Medulla oblongata (tissue), 1 donor: ENCODE results near the gene ABCA9.

Source experiments
- DNase-seq: peaks from one replicate; pipeline ENCODE4 v3.0.0-alpha.2; 2015; ENCODE audit errors: extremely low spot score

The ABCA9 gene

GRCh38 chr17:69067274-69068047 is 6.7 kb upstream of the ABCA9 start:
- peak; percentile 17 for DNase-seq

DNA sequence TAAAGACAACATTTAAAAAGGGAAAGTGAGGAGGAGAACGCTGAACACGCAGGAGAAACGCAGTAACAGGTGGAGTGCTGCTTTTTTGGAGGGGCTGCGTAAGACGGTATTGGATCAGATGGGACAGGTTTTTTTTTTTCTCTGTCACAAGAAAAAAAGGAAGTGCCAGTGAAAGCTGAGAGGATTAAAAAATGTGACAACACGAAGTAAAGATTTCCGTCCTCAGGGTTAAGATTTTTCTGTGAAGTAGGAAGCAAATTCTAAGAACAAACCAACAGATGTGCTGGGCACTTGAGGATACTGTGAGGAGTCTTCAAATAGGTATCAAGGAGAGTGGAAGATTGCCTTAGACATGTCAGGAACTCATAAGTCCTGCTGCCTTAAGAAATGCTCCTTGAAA is 5.8 kb upstream of the ABCA9 start:
- no peak for DNase-seq

DNA sequence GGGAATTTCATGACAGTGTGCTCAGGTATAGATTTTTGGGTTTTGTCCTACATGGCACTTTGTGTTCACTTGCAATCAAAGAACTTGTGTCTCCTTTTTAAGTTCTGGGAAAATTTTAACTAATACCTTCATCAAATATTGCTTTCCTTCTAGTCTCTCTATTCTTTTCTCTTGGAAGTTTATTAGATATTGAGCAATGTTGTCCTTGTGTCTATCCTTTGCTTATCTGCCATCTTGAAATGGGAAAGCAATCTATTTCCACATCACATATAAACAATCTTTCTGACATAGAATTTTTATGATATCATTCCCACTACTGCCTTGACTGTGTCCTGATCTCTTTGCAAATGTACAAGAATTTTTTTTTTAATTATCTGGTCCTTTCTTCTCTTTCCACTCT is 4.4 kb upstream of the ABCA9 start:
- no peak for DNase-seq

DNA sequence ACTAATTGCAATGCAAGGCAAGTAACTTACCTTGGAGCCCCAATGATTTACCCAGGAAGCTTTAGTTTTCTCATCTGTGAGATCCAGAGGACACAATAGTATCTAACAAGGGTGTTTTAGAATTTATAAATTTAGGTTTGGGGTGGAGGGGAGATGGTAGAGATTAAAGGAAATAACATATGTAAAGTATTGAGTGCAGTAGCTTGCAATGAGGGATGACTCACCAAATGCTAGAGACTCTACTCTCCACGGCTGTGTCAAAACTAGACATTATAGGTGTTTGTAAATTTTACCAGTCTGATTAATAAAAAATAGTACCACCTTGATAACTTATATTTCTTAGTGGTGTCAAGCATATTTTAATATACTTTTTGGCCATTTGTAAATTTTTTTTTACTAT is 3.7 kb upstream of the ABCA9 start:
- DNase-seq = no peak

DNA sequence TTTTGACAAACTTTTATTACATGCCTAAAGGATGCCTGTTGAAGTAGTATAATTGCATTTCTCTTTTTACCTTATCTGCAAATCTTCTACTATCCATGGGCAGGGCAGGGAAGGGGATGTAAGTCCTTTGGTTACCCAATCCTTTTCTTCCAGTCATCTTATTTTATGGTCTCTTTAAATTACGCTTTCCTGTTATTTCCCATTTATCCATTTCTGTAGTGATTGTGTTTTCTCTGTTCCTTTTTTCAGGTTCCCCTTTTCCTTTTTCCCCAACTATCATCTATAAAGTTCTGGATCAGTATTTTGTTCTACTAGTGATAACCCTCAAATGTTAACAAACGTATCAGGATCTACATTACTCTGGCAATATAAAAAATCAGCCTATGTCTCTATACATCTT is 3.3 kb upstream of the ABCA9 start:
- DNase-seq = no peak

GRCh38 chr17:69062860-69063581 is 2.3 kb upstream of the ABCA9 start:
- no peak for DNase-seq

DNA sequence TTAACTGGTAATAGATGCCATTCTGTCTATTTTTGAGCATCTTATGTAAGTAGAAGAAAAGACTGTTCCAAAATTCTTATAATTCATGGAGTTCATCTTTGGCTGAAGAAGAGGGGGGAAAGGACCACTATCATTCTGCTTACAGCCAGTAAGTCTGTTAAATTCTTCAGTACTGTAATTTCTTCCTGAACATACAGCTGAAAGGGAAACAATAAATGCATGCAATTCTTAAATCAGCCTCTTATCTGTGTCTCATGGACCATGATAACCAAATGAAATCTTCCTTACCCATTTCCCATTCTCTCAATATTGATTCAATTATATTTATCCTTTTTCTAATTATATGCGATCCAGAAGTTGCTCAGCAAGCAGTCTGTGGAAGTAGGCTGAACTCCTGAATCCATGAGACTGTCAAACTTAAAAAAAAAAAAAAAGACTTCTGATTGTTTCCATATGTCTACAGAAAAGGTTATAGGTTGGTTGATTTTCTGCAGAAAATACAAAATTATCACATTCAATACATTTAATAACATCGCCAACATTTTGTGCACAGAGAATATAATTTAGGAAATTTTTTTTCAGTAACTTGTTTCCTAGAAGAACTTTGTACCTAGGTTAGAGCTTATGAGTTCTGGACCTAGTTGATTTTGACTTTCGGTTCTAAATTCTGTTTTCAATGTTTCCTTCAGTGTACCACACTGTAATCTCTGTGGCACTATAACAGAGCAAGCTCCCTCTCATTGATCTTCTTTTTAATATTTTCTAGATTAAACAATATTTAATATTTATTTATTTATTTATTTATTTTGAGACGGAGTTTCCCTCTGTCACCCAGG is 1.2 kb upstream of the ABCA9 start:
- no peak for DNase-seq

DNA sequence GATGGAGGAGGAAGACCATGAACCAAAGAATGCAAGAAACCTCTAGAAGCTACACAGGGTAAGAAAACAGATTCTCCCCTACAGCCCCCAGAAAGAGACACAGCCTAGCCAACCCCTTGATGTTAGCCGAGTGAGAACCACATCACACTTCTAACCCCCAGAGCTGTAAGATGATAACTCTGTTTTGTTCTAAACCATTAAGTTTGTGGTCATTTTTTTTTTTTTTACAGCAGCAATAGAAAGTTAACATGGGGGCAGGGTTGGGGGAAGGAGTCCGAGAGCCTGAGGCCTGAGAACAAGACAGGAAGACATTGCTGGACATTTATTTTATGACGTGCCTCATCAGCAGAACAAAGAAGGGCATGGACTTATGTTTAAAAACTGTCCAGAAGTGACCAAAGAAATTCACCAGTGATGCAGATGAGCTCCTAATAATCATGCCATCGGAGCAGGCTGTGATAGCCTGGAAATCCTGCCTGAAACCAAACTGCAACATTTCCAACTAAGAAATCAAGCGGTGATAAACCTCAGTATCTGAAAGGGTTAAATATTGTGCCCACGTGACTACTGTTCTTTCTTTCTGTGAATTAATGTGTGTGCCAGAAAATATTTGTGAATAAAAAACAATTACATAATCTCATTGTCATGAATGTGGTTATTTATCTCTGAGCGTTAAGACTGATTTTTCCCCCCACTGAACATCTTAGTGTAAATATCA is 1.1 kb downstream of the ABCA9 start:
- DNase-seq = no peak

DNA sequence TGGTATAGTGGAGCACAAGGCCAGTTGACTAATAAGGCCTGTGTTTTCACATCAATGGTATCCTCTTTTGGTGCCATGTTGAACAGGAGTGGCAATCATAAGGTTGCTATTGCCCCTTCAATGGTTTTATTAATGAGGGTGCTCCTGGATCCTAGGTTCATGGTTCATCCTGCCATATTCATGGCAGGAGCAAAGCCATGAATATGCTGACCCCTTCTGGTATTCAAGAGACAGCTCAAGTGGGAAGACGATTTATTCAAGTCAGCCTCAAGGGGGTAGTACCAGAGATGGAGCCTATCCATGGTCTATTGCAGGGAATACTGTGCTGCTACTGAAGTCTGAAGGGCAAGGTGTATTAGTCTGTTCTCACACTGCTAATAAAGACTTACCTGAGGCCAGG is 2.6 kb downstream of the ABCA9 start:
- no peak for DNase-seq

DNA sequence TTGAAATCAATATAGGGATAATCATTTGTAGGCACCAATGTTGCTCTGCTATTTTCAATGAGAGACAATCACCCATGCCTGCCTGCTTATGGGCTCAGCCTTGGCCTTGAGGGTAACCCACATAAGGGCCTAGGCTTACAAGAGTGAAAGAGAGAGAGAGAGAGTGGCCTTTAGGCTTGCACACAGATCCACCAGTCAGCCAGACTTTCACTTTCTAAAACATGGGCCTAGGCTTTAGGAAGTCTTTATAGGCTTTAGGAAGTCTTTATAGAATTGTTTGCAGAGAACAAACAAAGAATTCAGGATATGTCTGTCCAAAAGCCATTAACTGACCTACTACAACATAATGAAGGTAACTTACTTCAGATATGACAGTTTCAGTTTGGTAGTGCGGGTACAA is 3.4 kb downstream of the ABCA9 start:
- no peak for DNase-seq

- no peak for DNase-seq
These were observed 4.4 kb downstream of the ABCA9 start for GRCh38 chr17:69056179-69056823.

DNA sequence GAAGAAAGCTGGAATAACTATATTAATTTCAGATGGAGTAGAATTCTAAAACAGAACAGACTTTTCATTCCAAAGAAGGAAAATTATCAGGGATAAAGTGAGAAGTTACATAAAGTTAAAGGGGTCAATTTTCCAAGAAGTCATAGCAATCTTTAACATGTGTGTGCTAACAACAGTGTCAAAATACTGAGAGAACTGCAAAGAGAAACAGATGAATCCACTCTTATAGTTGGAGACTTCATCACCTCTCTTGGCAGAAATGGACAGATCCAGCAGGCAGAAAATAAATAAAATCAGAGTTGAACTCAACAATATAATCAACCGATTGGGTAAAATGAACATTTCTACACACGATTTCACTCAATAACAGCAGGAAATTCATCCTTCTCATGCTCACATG is 5.4 kb downstream of the ABCA9 start:
- DNase-seq = no peak

DNA sequence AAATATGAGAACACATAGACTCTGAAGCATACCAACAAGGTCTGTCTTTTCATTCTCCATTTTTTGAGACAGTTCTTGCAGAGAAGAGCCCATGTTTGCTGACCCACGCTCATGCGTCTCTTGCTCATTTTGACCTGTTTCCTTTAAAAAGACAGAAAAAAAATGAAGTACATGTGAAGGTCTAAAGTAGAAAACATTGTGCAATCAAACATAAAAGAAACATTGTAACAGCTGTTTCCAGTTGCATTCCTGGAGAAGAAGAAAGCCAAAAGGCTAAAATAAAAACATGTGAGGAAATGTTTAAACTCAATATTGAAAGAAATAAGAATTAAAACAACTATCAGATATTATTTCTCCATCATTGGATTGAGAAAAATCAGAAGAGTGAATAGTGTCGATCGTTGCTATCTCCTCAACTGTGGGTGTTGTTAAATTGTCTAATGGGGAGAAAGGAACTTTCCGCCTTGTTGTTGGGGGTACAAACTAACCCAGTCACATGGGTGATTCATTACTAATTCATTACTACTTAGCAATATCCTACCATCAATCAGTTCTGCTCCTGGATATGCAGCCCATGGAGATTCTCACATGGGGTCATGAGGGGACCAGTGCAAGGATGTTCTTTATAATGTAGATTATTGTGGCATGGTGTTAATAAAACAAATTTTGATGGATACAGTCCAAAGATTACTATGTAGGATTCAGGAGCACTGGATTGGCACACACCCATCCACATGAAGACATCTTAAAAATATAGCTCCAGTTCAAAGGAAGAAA is 9.5 kb downstream of the ABCA9 start:
- DNase-seq = no peak

- DNase-seq = no peak
These were observed 12.1 kb downstream of the ABCA9 start for GRCh38 chr17:69048634-69049033.

DNA sequence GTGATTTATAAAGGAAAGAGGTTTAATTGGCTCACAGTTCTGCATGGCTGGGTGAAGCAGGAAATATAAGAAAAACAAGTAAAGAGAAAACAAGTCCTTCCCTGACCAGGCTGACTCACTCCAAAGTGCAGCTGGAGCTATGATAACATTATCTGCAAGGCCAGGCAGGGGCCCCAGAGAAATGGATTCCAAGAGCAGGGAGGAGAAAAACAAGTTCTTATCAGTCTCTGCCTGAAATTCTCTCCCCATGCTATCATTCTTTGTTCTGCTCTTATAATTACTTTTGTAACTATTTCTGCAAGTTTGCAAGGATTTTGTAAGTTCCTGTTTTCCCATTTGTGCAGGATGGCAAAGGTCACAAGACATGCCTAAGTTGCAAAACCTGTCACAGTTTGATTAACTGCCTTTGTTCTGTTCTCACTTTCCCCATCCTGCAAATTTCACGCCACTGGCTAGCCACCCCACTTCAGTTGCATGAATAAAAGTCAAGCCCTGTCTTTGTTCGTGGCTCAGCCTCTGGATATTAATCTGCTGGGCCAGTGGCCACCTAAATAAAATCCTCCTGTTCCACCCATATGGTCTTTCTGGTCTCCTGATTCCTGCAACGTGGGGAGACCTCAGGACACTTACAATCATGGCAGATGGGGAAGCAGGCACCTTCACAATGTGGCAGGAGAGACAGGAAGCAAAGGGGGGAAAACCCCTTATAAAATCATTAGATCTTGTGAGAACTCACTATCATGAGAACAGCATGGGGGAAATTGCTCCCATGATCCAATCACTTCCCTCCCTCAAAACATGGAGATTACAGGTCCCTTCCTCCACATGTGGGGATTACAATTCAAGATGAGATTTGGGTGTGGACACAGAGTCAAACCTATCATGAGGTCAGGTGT is 13.1 kb downstream of the ABCA9 start:
- peak; percentile 41 for DNase-seq

DNA sequence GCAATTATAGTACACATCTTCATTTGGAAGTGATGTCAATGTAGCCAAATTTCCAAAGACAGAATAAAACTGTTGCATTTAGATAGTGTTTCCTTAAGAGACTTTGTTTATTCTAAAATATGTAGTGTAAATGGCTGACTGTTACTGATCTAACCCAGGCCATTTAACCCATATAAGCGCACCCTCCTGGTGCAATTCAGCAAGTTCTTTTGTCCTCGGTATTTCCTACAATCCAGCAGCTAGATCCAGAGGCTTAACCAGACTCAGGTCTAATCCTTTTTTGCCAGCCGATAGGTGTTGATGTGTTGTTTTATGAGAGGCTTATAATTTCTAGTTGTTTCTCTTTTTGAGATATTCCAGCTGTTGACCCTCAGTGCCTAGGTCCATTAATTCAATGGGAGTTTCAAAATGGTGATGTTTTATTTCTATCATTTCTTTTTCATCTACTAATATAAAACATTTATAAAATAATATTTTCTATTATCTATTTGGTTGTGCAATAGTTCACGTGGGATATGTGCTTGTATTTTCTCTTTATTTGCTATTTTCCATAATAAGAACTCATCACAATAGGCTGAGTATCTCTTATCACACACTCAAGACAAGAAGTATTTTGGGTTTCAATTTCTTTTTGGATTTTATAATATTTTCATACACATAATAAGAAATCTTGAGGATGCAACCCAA is 14.5 kb downstream of the ABCA9 start:
- DNase-seq = no peak

- DNase-seq = no peak
These were observed 15.1 kb downstream of the ABCA9 start for GRCh38 chr17:69045646-69046045.

DNA sequence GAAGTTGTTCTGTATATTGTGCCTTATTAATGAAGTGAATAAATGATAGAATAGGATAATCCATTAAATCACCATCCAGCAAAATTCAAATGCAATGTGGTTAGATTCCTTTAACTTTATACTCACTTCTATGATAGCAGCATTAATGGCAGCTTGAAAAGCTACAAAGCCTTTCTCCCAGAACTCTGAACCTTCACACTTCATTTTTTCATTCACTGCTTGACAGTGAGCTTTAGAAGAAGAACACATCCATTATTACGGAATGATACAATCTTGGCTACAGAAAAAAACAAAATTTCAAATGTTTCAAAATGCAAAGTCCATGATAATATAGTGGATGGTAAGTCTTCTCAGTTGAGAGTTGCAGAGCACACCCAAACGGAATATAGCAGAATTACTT is 16.4 kb downstream of the ABCA9 start:
- no peak for DNase-seq
